Activated naive CD8-positive, alpha-beta T cell (primary cell): ENCODE results near the gene AGAP6.
"Not testable (repeated sequence)": the region's sequence is repeated elsewhere in the genome, so short reads cannot be mapped to it uniquely, and the experiment has no call there.

ENCODE experiments used
- H3K27ac Mint-ChIP-seq: one replicate; pipeline ENCODE4 v1.8.0; 2021; ENCODE audit warnings: mixed read lengths
- H3K27me3 Mint-ChIP-seq: one replicate; pipeline ENCODE4 v1.8.0; 2021; ENCODE audit warnings: mixed read lengths
- H3K36me3 Mint-ChIP-seq: one replicate; pipeline ENCODE4 v1.8.0; 2021; ENCODE audit warnings: mixed read lengths
- H3K4me1 Mint-ChIP-seq: one replicate; pipeline ENCODE4 v1.8.0; 2021; ENCODE audit warnings: low read depth, mixed read lengths
- H3K4me3 Mint-ChIP-seq: one replicate; pipeline ENCODE4 v1.8.0; 2021; ENCODE audit warnings: mild to moderate bottlenecking, mixed read lengths
- H3K9me3 Mint-ChIP-seq: one replicate; pipeline ENCODE4 v1.8.0; 2021; ENCODE audit warnings: low read depth, mixed read lengths

The AGAP6 gene

DNA sequence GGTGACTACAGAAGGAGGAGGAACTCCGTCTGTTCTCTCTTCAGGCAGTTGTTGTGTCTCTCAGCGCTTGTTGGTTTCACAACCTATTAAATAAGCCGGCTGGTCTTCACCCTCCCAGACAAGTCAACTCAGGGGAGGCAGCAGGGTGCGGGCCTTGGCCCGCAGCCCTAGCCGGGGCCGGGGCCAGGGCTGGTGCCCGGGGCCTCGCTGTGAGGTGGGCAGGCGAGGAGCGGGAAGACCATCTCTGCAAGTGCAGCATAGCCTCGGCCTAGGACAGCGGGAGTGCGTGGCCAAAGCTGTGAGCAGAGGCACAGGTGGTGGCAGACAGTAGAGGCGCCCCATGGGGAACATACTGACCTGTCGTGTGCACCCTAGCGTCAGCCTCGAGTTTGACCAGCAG is at the start of gene AGAP6:
AGAP6 (plus strand) TSS at position 31 of the 400 bp plus-strand sequence; CDS start at position 341, 310 bp downstream.
- not testable (repeated sequence) for H3K4me1 Mint-ChIP-seq, H3K9me3 Mint-ChIP-seq, H3K36me3 Mint-ChIP-seq, H3K4me3 Mint-ChIP-seq, H3K27ac Mint-ChIP-seq, H3K27me3 Mint-ChIP-seq

DNA sequence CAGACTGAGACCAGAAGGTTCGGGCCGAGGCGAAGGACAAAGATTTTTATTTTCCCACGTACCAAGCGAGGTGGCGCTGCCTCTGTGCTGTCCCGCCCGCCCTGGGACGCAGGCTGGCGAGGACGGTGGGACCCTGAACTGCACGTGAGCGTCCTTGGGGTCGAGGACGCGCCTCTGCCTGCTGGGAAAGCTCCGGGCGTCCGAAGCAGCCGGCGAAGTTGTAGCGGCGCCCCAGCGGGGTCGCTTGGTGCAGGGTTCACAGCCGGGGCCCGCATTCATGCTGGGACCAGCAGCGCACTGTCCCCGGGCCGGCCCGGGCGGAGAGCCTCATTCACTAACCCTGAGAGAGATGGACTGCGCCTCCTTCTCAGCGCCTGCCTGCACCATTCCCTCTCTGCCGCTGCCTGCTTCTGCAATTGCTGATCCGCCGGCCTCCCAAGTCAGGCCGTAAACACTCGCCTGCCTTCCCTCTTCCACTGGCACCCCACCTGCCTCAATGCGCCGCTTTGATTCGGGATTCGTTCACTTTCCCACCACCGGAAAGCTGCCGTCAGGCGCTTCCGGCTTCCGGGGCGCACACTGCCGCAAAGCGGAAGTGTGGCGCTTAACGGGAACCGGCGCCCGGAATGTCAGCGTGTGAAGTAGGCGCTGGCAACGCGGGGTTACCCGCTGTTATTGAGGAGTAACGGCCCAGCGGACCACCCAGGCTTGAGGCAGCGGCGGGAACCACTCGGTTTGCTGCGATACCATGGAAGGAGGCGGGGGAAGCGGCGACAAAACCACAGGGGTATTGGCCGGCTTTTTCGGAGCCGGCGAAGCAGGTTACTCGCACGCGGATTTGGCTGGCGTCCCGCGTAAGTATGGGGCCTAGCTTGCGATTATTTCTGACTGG is 46.5 kb upstream of the AGAP6 start, which contains the start of the genes PARG and TIMM23B:
PARG (minus strand) TSS at position 581 of the 892 bp plus-strand sequence; CDS start at position 279, 302 bp downstream.
TIMM23B (plus strand) TSS at position 607 of the 892 bp plus-strand sequence; CDS start at position 749, 142 bp downstream.
- H3K27me3 Mint-ChIP-seq, H3K9me3 Mint-ChIP-seq, H3K36me3 Mint-ChIP-seq: not testable (repeated sequence)
- H3K4me3 Mint-ChIP-seq, result peak within 1 kb of the TSS; percentile 99
- H3K4me1 Mint-ChIP-seq, result peaks cover 35% of the 10 kb centered on the region
- peak within 1 kb of the TSS; percentile 96 for H3K27ac Mint-ChIP-seq

DNA sequence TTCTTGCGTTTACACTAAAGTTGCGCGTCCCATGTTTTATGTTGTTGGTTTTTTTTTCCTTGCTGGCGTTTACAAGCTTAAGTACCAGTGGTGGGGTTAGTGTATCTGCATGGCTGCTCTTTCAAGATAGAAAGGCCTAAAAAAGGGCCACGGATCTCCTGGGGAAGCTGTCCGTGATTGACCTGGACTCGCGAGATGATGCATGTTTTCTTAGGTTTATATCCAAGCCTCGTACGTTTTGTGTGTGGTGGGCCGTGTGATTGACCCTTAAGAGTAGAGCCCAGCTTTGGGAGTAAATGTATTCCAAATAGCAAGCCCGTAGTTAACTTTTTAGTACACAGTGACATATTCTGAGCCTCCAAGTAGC is 45.9 kb upstream of the AGAP6 start:
- H3K9me3 Mint-ChIP-seq, result not testable (repeated sequence)
- H3K4me1 Mint-ChIP-seq, result peaks cover 35% of the 10 kb centered on the region
- H3K27ac Mint-ChIP-seq, result peak overlapping the region; percentile 96

DNA sequence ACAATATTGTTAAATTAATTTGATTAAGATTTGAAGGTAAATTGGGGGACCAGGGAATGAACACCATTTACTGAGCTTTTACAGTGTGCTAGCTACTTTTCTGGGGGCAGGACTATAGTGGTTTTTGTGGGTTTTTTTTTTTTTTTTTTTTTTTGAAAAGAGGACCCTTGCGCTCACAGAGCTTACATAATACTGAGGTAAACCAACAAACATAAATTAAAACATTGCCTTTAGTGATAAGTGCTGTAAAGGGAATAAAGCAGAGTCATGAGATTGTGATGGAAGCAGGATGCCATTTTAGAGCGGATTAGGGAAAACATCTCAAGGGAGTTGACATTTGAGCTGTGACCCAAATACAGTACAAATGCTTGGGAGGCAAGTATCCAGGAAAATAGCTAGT is 44.6 kb upstream of the AGAP6 start:
- peak overlapping the region; percentile 99 for H3K4me3 Mint-ChIP-seq
- H3K36me3 Mint-ChIP-seq, H3K27ac Mint-ChIP-seq, H3K27me3 Mint-ChIP-seq, H3K9me3 Mint-ChIP-seq: not testable (repeated sequence)
- H3K4me1 Mint-ChIP-seq, result peaks cover 33% of the 10 kb centered on the region

More for the DNA sequence above, 45.9 kb upstream of the AGAP6 start:
- H3K36me3 Mint-ChIP-seq, H3K27me3 Mint-ChIP-seq: not testable (repeated sequence)
- peak overlapping the region; percentile 99 for H3K4me3 Mint-ChIP-seq

DNA sequence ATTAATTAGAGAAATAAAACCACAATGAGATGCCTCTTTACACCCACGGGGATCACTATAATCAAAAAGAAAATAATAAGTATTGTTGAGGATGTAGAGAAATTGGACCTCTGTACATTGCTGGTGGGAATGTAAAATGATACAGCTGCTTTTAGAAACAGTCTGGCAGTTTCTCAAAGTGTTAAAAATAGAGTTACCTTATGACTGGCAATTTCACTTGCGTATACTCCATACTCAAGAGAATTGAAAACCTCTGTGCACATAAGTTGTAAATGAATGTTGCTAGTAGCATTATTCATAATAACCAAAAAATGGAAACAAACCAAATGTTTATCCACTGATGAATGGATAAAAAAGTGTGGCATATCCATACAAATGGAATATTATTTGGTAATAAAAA is 40.1 kb upstream of the AGAP6 start:
- H3K9me3 Mint-ChIP-seq, H3K4me3 Mint-ChIP-seq, H3K27me3 Mint-ChIP-seq, H3K36me3 Mint-ChIP-seq, H3K27ac Mint-ChIP-seq: not testable (repeated sequence)
- peaks cover 23% of the 10 kb centered on the region for H3K4me1 Mint-ChIP-seq

DNA sequence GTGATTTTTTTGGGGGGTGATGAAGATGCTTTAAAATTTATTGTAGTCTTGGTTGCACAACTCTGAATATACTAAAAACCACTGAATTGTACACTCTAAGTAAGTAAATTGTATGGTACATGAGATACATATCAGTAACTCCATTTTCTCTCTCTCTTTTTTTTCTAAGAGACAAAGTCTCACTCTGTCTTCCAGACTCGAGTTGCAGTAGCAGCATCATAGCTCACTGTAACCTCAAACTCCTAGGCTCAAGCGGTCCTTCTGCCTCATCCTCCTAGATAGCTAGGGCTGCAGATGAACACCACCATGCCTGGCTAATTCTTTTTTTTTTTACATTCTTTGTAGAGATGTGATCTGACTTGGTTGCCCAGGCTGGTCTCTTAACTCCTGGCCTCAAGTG is 39.5 kb upstream of the AGAP6 start:
- H3K27me3 Mint-ChIP-seq, H3K4me3 Mint-ChIP-seq, H3K9me3 Mint-ChIP-seq, H3K27ac Mint-ChIP-seq, H3K36me3 Mint-ChIP-seq: not testable (repeated sequence)
- peaks cover 20% of the 10 kb centered on the region for H3K4me1 Mint-ChIP-seq

DNA sequence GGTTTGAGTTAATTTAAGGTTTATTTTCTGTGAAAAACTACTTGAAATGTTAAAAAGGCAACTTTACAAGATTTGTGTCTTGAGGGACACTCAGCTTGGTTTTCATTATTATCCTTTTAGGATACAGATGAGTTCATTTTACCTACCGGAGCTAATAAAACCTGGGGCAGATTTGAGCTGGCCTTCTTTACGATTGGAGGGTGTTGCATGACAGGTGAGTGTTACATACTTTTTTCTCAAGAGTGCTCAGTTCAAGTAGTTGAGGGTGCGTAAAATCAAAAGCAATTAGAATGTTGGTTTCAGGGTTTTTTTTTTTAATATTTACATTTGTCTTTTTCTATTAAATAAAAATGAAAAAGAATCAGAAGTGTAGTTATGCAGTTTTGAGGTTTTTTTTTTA is 36.2 kb upstream of the AGAP6 start:
- H3K27ac Mint-ChIP-seq, H3K9me3 Mint-ChIP-seq, H3K27me3 Mint-ChIP-seq, H3K36me3 Mint-ChIP-seq, H3K4me3 Mint-ChIP-seq: not testable (repeated sequence)
- H3K4me1 Mint-ChIP-seq, result peaks cover 12% of the 10 kb centered on the region

DNA sequence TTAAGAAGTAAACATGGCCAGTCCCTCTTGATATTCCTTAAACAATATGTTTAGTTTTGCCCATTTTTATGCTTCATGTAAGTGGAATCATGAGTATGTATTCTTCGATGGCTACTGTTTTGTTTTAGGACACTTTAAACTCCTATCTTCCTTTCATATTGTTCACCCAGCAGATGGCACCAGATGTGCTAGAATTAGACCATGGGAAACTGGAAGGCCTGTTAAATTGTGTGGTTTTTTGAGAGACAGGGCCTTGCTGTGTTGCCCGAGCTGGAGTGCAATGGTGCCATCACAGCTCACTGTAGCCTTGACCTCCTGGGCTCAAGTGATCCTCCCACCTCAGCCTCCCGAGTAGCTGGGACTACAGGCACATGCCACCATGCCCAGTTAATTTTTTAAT is 35.1 kb upstream of the AGAP6 start:
- H3K27me3 Mint-ChIP-seq, H3K36me3 Mint-ChIP-seq, H3K27ac Mint-ChIP-seq, H3K4me3 Mint-ChIP-seq, H3K9me3 Mint-ChIP-seq: not testable (repeated sequence)
- peaks cover 14% of the 10 kb centered on the region for H3K4me1 Mint-ChIP-seq

DNA sequence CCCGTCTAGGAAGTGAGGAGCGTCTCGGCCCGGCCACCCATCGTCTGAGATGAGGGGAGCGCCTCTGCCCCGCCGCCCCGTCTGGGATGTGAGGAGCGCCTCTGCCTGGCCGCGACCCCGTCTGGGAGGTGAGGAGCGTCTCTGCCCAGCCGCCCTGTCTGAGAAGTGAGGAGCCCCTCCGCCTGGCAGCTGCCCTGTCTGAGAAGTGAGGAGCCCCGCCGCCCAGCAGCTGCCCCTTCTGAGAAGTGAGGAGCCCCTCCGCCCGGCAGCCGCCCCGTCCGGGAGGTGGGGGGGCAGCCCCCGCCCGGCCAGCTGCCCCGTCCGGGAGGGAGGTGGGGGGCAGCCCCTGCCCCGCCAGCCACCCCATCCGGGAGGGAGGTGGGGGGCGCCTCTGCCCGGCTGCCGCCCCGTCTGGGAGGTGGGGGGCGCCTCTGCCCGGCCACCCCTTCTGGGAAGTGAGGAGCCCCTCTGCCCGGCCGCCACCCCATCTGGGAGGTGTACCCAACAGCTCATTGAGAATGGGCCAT is 17.8 kb upstream of the AGAP6 start:
- H3K27ac Mint-ChIP-seq, H3K4me1 Mint-ChIP-seq, H3K9me3 Mint-ChIP-seq, H3K27me3 Mint-ChIP-seq, H3K36me3 Mint-ChIP-seq, H3K4me3 Mint-ChIP-seq: not testable (repeated sequence)

DNA sequence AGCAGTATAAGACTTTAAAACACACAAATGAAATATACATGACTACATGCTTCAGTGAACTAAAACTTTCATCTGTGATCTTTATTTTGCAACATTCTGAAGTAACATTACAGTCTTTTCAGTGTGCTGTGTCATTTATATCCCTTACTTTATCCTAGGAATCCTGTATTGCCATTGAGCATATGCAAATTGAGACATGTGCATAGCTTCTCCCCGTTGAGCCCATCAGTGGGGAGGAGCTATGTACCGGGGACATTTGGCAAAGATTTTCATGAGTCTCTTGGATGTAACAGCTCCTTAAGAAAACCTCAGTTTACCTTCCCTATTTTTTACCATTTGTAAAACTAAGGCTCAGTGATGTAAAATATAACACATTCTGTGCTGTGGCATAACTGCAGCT is 16.7 kb upstream of the AGAP6 start:
- not testable (repeated sequence) for H3K4me3 Mint-ChIP-seq, H3K36me3 Mint-ChIP-seq, H3K27ac Mint-ChIP-seq, H3K27me3 Mint-ChIP-seq, H3K9me3 Mint-ChIP-seq, H3K4me1 Mint-ChIP-seq

DNA sequence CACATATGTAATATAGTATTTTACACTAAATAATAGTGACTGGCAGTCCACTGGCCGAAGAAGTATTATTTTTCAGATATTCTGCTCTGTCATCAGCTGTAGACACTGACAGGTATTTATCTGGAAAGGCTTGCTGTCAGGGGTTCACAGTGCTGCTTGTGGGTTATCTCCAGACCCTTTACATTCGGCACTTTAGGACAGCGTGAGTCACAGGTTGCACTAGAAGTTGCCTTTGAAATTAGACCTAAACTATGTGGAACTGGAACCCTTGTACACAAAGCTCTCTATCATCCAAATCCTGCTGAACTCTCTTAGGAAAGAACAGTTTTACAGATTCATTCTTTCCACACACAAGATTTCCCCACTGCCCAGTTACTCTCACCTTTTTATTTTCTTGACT is 16.1 kb upstream of the AGAP6 start:
- H3K27ac Mint-ChIP-seq, H3K9me3 Mint-ChIP-seq, H3K36me3 Mint-ChIP-seq, H3K4me1 Mint-ChIP-seq, H3K4me3 Mint-ChIP-seq, H3K27me3 Mint-ChIP-seq: not testable (repeated sequence)

DNA sequence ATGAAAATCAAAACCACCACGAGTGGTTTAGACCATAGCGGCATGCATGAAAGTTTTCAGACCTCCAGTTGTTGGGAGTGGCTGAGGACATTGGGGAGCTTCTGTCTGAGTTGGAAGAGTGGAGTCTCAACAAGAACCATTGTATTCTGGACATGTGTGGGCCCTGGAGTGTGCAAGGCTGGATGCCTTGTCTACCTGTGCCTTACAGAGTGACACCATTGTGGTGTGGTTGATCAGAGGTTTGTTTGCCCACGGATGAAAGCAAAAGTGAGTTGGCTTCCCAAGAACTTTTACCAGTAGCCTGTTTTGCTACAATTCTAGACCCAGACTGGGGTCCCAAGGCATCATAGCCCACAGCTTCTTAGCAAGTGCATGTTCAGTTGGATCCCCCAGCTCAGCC is 10.4 kb upstream of the AGAP6 start:
- H3K4me3 Mint-ChIP-seq, H3K36me3 Mint-ChIP-seq, H3K27me3 Mint-ChIP-seq, H3K9me3 Mint-ChIP-seq, H3K27ac Mint-ChIP-seq, H3K4me1 Mint-ChIP-seq: not testable (repeated sequence)

DNA sequence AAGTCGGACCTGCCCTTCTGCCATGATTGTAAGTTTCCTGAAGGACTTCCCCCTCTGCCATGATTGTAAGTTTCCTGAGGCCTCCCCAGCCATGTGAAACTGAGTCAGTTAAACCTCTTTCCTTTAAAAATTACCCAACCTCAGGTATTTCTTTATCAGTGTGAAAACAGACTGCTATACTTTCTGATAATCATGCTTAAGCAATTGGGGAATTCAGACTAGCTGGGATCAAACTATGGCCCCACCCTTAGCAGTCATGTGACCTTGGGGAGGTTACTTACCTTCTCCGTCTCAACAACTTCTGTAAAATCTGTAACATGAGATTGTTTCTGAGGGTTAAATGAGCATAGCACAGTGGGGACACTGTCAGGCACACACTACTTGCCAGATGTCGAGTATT is 999 bp upstream of the AGAP6 start:
- not testable (repeated sequence) for H3K9me3 Mint-ChIP-seq, H3K36me3 Mint-ChIP-seq, H3K4me3 Mint-ChIP-seq, H3K27ac Mint-ChIP-seq, H3K4me1 Mint-ChIP-seq, H3K27me3 Mint-ChIP-seq

DNA sequence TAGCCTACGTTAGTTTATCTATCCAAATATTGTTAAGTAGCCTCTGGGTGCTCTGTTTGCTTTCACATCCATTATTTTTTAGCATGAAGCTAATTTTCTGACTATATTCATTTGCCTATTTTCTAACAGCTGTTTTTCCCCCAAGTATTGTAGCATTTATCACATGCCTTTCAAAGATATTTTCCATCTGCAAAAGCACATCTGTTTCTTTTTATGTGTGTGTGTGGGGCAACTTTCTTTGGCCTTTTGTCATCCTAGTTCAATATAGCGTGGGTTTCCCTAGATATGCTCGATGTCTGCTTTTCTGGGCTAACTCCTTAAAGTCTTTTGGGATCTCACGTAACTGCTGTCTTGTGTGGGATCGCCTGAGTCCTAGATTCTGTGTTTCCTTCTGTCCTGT is 7.1 kb downstream of the AGAP6 start:
- not testable (repeated sequence) for H3K36me3 Mint-ChIP-seq, H3K27ac Mint-ChIP-seq, H3K27me3 Mint-ChIP-seq, H3K9me3 Mint-ChIP-seq, H3K4me1 Mint-ChIP-seq, H3K4me3 Mint-ChIP-seq

DNA sequence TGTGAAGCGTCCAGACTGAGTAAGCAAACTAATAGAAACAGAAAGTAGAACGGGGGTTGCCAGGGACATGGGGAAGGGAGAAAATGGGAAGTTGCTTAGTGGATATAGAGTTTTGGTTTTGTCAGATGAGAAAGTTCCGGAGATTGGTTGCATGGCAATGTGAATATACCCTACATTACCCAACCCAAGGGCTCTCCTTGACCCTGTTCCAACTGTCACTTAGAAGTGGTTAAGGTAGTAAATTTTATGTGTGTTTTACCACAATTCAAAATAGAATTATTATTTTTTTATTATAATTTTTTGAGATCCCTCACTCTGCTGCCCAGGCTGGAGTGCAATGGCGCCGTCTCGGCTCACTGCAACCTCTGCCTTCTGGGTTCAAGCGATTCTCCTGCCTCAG is 25.8 kb downstream of the AGAP6 start:
- H3K27me3 Mint-ChIP-seq, H3K27ac Mint-ChIP-seq, H3K4me1 Mint-ChIP-seq, H3K9me3 Mint-ChIP-seq, H3K4me3 Mint-ChIP-seq, H3K36me3 Mint-ChIP-seq: not testable (repeated sequence)

DNA sequence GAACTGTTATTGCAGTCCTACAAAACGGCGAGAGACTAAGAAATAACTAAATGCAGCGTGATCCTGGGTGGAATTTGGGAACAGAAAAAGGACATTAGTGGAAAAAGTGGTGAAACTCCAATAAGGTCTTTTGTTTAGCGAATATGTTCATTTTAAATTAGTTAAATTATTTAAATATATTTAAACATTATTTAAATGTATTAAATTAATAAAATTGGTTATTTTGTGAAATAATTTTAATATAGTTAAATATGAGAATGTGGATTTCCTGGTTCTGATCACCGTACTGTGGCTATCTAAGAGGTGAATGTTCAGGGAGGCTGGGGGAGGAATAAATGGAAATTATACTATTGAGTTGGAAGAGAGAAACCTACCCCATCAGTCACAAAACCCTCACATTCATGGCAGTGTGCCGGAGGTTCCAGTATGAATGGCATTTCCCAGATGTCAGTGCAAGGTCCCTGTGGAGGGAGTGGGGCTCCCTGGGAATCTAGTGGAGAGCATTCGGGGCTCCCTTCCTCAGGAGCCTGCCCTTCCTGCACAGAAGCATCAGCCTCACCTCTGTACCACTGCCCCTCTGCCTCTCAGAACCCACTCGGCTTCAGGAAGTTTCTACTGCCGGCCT is 27.5 kb downstream of the AGAP6 start:
- not testable (repeated sequence) for H3K4me1 Mint-ChIP-seq, H3K36me3 Mint-ChIP-seq, H3K9me3 Mint-ChIP-seq, H3K27me3 Mint-ChIP-seq, H3K4me3 Mint-ChIP-seq, H3K27ac Mint-ChIP-seq
